Measurements from ENCODE around the gene POLN.

Gene POLN

GRCh38 chr4:2126309-2127043 is 115.4 kb downstream of the POLN start:
- no peak overlapping the region for H3K4me3 ChIP-seq (ENCODE audit: low read depth, low read length)
- no peaks in the 10 kb centered on the region for H3K9me3 ChIP-seq (ENCODE audit: control insufficient read depth, insufficient read depth, low read length)
- no peak overlapping the region for H3K27ac ChIP-seq (ENCODE audit: low read depth, low read length)
- H3K4me1 ChIP-seq (ENCODE audit: control insufficient read depth, insufficient read depth, low read length) = no peaks in the 10 kb centered on the region
- no peak overlapping the region for H3K9ac ChIP-seq (ENCODE audit: low read depth, low read length)
- H3K27me3 ChIP-seq (ENCODE audit: control insufficient read depth, insufficient read depth, low read length) = no peaks in the 10 kb centered on the region
- H3K36me3 ChIP-seq (ENCODE audit: control insufficient read depth, insufficient read depth, low read length) = no peaks in the 10 kb centered on the region

GRCh38 chr4:2125831-2126230 is 116.1 kb downstream of the POLN start:
- Histone ChIP-seq H3K9me3 (ENCODE audit: control insufficient read depth, insufficient read depth, low read length) (no peaks in the 10 kb centered on the region), H3K27ac (ENCODE audit: low read depth, low read length) (no peak overlapping the region), H3K4me1 (ENCODE audit: control insufficient read depth, insufficient read depth, low read length) (no peaks in the 10 kb centered on the region), H3K36me3 (ENCODE audit: control insufficient read depth, insufficient read depth, low read length) (no peaks in the 10 kb centered on the region), H3K27me3 (ENCODE audit: control insufficient read depth, insufficient read depth, low read length) (no peaks in the 10 kb centered on the region), H3K9ac (ENCODE audit: low read depth, low read length) (no peak overlapping the region), H3K4me3 (ENCODE audit: low read depth, low read length) (no peak overlapping the region)

- H3K27me3 ChIP-seq (ENCODE audit: control insufficient read depth, insufficient read depth, low read length) = no peaks in the 10 kb centered on the region
- no peak overlapping the region for H3K4me3 ChIP-seq (ENCODE audit: low read depth, low read length)
- no peaks in the 10 kb centered on the region for H3K4me1 ChIP-seq (ENCODE audit: control insufficient read depth, insufficient read depth, low read length)
- no peak overlapping the region for H3K9ac ChIP-seq (ENCODE audit: low read depth, low read length)
- no peak overlapping the region for H3K27ac ChIP-seq (ENCODE audit: low read depth, low read length)
- H3K9me3 ChIP-seq (ENCODE audit: control insufficient read depth, insufficient read depth, low read length) = no peaks in the 10 kb centered on the region
- no peaks in the 10 kb centered on the region for H3K36me3 ChIP-seq (ENCODE audit: control insufficient read depth, insufficient read depth, low read length)
Observed at GRCh38 chr4:2125023-2125422, 116.9 kb downstream of the POLN start.

- Histone ChIP-seq H3K9ac (ENCODE audit: low read depth, low read length) (no peak overlapping the region), H3K36me3 (ENCODE audit: control insufficient read depth, insufficient read depth, low read length) (no peaks in the 10 kb centered on the region), H3K4me3 (ENCODE audit: low read depth, low read length) (no peak overlapping the region), H3K9me3 (ENCODE audit: control insufficient read depth, insufficient read depth, low read length) (no peaks in the 10 kb centered on the region), H3K4me1 (ENCODE audit: control insufficient read depth, insufficient read depth, low read length) (no peaks in the 10 kb centered on the region), H3K27me3 (ENCODE audit: control insufficient read depth, insufficient read depth, low read length) (no peaks in the 10 kb centered on the region), H3K27ac (ENCODE audit: low read depth, low read length) (no peak overlapping the region)
Observed at GRCh38 chr4:2116687-2117400, 125.1 kb downstream of the POLN start.

GRCh38 chr4:2105559-2105958 is 136.4 kb downstream of the POLN start:
- Histone ChIP-seq H3K9ac (ENCODE audit: low read depth, low read length) (no peak overlapping the region), H3K36me3 (ENCODE audit: control insufficient read depth, insufficient read depth, low read length) (no peaks in the 10 kb centered on the region), H3K9me3 (ENCODE audit: control insufficient read depth, insufficient read depth, low read length) (no peaks in the 10 kb centered on the region), H3K27me3 (ENCODE audit: control insufficient read depth, insufficient read depth, low read length) (0 out of 2 replicates have a peak, but pooled peaks cover 3% of the 10 kb centered on the region), H3K27ac (ENCODE audit: low read depth, low read length) (no peak overlapping the region), H3K4me3 (ENCODE audit: low read depth, low read length) (no peak overlapping the region), H3K4me1 (ENCODE audit: control insufficient read depth, insufficient read depth, low read length) (no peaks in the 10 kb centered on the region)

GRCh38 chr4:2104556-2105345 is 137.2 kb downstream of the POLN start:
- no peak overlapping the region for H3K27ac ChIP-seq (ENCODE audit: low read depth, low read length)
- H3K9ac ChIP-seq (ENCODE audit: low read depth, low read length) = no peak overlapping the region
- no peaks in the 10 kb centered on the region for H3K36me3 ChIP-seq (ENCODE audit: control insufficient read depth, insufficient read depth, low read length)
- H3K4me3 ChIP-seq (ENCODE audit: low read depth, low read length) = no peak overlapping the region
- no peaks in the 10 kb centered on the region for H3K9me3 ChIP-seq (ENCODE audit: control insufficient read depth, insufficient read depth, low read length)
- 0 out of 2 replicates have a peak, but pooled peaks cover 3% of the 10 kb centered on the region for H3K27me3 ChIP-seq (ENCODE audit: control insufficient read depth, insufficient read depth, low read length)
- no peaks in the 10 kb centered on the region for H3K4me1 ChIP-seq (ENCODE audit: control insufficient read depth, insufficient read depth, low read length)

- no peaks in the 10 kb centered on the region for H3K4me1 ChIP-seq (ENCODE audit: control insufficient read depth, insufficient read depth, low read length)
- no peak overlapping the region for H3K27ac ChIP-seq (ENCODE audit: low read depth, low read length)
- H3K27me3 ChIP-seq (ENCODE audit: control insufficient read depth, insufficient read depth, low read length) = 0 out of 2 replicates have a peak, but pooled peaks cover 3% of the 10 kb centered on the region
- no peak overlapping the region for H3K9ac ChIP-seq (ENCODE audit: low read depth, low read length)
- H3K4me3 ChIP-seq (ENCODE audit: low read depth, low read length) = no peak overlapping the region
- H3K9me3 ChIP-seq (ENCODE audit: control insufficient read depth, insufficient read depth, low read length) = no peaks in the 10 kb centered on the region
- no peaks in the 10 kb centered on the region for H3K36me3 ChIP-seq (ENCODE audit: control insufficient read depth, insufficient read depth, low read length)
Observed at GRCh38 chr4:2103843-2104547, 137.9 kb downstream of the POLN start.

GRCh38 chr4:2103127-2103842 is 138.6 kb downstream of the POLN start:
- no peaks in the 10 kb centered on the region for H3K27me3 ChIP-seq (ENCODE audit: control insufficient read depth, insufficient read depth, low read length)
- no peaks in the 10 kb centered on the region for H3K36me3 ChIP-seq (ENCODE audit: control insufficient read depth, insufficient read depth, low read length)
- H3K27ac ChIP-seq (ENCODE audit: low read depth, low read length) = no peak overlapping the region
- no peak overlapping the region for H3K9ac ChIP-seq (ENCODE audit: low read depth, low read length)
- no peak overlapping the region for H3K4me3 ChIP-seq (ENCODE audit: low read depth, low read length)
- H3K4me1 ChIP-seq (ENCODE audit: control insufficient read depth, insufficient read depth, low read length) = no peaks in the 10 kb centered on the region
- no peaks in the 10 kb centered on the region for H3K9me3 ChIP-seq (ENCODE audit: control insufficient read depth, insufficient read depth, low read length)

- Histone ChIP-seq H3K9ac (ENCODE audit: low read depth, low read length) (no peak overlapping the region), H3K9me3 (ENCODE audit: control insufficient read depth, insufficient read depth, low read length) (no peaks in the 10 kb centered on the region), H3K4me3 (ENCODE audit: low read depth, low read length) (no peak overlapping the region), H3K27ac (ENCODE audit: low read depth, low read length) (no peak overlapping the region), H3K4me1 (ENCODE audit: control insufficient read depth, insufficient read depth, low read length) (no peaks in the 10 kb centered on the region), H3K36me3 (ENCODE audit: control insufficient read depth, insufficient read depth, low read length) (no peaks in the 10 kb centered on the region), H3K27me3 (ENCODE audit: control insufficient read depth, insufficient read depth, low read length) (no peaks in the 10 kb centered on the region)
Observed at GRCh38 chr4:2102045-2102883, 139.7 kb downstream of the POLN start.
